ES-I3 (cell line): ENCODE measurements around the gene CEP85L.
"Not testable (repeated sequence)": the region's sequence is repeated elsewhere in the genome, so short reads cannot be mapped to it uniquely, and the experiment has no call there.

Experiments
- H3K36me3 ChIP-seq: 2 replicates; pipeline ENCODE4 v1.6.1; 2013; ENCODE audit warnings: mild to moderate bottlenecking, low read length, control low read depth, moderate library complexity; ENCODE audit not compliant: insufficient read depth
- H3K4me1 ChIP-seq: 2 replicates; pipeline ENCODE4 v1.6.1; 2013; ENCODE audit warnings: mild to moderate bottlenecking, control low read depth, low read length; ENCODE audit not compliant: insufficient read depth
- H3K9ac ChIP-seq: 2 replicates; pipeline ENCODE4 v1.6.1; 2013; ENCODE audit warnings: low read depth, mild to moderate bottlenecking, low read length, moderate library complexity
- H3K9me3 ChIP-seq: 2 replicates; pipeline ENCODE4 v1.6.1; 2013; ENCODE audit warnings: mild to moderate bottlenecking, low read length, moderate library complexity; ENCODE audit not compliant: control insufficient read depth, insufficient read depth

Gene CEP85L

DNA sequence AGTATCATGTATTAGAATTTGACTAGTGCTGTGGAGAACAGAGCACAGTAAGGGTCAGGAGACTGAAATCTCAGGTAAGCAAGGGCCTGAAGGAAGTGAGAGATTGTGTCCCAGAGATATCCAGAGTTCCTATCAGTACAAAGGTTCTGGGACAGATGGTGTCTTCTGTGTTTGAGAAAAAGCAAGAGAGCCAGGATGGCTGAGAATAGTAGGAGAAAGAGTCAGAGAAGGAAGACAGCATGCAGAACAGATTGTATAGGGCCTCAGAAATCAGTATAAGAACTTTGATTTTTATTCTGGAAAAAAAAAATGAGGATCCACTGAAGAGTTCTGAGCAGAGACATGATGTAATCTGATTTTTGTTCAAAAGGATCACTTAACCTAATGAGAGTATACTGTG lies 178.1 kb downstream of the CEP85L start:
- no peaks in the 10 kb centered on the region for H3K4me1 ChIP-seq
- no peak overlapping the region for H3K9ac ChIP-seq
- H3K9me3 ChIP-seq = no peaks in the 10 kb centered on the region
- no peaks in the 10 kb centered on the region for H3K36me3 ChIP-seq

DNA sequence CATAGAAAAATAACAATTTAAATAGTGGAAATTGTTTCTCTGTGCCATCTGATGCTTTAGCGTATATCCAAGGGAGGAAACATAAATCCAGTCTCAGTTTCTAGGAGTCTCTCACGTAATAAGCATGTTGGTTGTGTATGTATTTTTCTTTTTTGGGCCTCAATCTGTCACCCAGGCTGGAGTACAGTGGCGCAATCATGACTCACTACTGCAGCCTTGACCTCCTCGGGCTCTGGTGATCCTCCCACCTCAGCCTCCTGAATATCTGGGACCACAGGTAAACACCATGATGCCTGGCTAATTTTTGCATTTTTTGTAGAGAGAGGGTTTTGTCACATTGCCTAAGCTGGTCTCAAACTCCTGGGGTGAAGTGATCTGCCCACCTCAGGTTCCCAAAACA lies 181.9 kb downstream of the CEP85L start:
- Histone ChIP-seq H3K9me3 (no peaks in the 10 kb centered on the region), H3K36me3 (no peaks in the 10 kb centered on the region), H3K9ac (no peak overlapping the region), H3K4me1 (no peaks in the 10 kb centered on the region)

DNA sequence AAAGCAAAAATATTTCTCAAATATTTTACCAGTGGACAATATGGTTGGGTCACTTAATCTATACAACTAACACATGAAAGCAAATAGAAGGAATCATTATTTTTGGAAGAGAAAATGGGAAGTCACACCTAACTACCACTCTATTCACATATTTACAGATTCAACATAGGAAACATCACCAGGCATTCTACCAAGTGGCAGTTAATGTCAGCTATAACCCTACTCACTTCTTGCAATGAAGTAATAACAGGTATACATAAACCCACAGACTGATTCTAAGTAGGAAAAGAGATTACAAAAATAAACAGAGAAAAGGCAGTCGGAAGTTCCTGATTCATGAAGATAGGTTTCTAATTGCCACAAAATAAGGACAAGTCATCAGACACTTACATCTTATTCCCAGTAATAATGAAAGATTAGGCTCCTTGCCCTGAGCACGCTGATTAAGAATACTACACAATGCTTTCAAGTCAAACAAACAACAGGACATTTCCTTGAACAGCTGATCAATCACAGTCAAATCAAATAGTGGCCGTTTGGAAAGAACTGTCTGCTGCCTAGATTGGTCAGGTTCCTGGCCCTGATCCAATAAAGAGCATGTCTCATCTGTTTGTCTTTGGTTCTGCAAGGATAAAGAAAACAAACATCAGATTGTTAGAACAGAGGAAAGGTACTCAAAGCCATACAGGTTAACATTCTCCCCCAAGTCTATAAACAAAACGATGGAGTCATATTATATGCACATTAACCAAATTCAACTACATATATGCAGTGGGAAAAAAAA lies 182.5 kb downstream of the CEP85L start:
- no peaks in the 10 kb centered on the region for H3K4me1 ChIP-seq
- H3K36me3 ChIP-seq = no peaks in the 10 kb centered on the region
- H3K9me3 ChIP-seq = no peaks in the 10 kb centered on the region
- H3K9ac ChIP-seq = no peak overlapping the region

DNA sequence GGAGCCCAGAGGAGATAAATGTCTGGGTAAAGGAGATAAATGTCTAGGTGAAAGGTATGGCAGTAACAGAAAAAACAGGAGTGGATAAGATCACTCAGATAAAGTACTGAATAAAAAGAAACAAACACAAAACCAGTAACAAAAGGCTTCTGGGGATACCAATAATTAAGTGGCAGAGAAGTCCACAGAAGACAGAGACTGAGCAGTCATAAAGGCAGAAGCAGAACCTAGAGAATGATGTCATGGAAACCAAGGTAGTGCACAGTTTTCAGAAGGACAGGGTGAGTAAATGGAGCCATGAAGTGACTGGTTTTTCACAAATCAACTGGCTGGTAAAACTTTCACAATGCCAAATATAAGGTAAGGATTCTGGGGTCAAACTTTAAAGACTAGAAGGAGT lies 184.2 kb downstream of the CEP85L start:
- no peaks in the 10 kb centered on the region for H3K9me3 ChIP-seq
- H3K4me1 ChIP-seq = no peaks in the 10 kb centered on the region
- H3K9ac ChIP-seq = no peak overlapping the region
- H3K36me3 ChIP-seq = no peaks in the 10 kb centered on the region

DNA sequence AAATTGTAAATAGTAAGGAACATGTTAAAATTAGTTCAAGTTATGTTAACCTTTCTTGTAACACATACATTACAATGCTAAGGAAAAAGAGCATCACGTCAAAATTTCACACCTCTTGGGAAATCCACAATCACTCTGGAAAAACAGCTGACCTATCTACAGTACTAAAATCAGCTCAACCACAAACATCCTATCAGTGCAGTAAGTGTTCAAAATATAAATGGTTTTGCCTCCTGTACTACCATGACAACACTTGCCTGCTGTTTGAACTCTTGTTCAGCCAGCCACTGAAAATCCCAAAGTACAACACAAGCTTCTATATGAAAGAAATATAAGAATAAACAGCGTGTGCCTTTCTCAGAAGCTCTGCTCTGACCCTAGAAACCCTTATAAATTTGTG lies 186.8 kb downstream of the CEP85L start:
- no peaks in the 10 kb centered on the region for H3K36me3 ChIP-seq
- H3K4me1 ChIP-seq = no peaks in the 10 kb centered on the region
- no peaks in the 10 kb centered on the region for H3K9me3 ChIP-seq
- H3K9ac ChIP-seq = no peak overlapping the region

DNA sequence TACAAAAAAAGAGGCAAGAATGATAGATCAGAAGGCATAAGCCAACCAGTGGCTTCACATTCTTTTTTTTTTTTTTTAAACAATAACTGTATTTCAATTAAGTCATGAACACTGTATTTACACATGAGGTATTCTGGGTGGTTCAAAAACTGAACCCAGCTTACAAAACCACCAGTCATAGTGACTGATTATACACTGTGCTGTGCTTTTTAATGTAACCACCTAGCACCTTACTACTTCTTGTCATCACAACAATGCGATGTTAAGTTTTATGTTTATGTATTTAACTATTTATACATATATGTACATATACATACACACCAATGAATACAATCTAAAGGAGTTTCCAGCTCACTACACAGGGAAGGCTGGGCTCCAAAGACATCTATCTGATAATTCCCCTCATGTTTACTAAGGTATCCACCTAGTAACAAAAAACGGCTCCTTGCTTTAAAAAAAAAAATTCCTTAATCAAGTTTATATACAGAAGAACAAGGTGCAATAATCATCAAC lies 190.4 kb downstream of the CEP85L start:
- Histone ChIP-seq H3K36me3 (no peaks in the 10 kb centered on the region), H3K4me1 (no peaks in the 10 kb centered on the region), H3K9ac (no peak overlapping the region), H3K9me3 (no peaks in the 10 kb centered on the region)

DNA sequence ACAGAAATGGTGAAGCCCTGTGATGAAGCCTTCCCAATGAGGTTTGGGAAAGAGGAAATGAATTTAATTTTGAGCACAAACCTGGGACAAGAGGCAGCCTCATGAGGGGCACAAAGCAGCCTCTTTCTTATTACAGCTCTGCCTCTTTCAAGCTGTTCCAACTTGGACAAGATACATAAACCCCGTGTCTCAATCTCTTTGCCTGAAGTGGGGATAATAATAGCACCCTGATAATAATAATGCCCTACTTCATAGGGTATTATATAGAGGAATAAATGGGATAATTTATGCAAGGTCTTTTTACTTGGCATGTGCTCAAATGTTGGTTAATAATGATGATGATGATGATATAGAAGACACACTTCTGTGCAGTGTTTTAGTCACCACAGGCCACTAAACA lies 194.4 kb downstream of the CEP85L start:
- no peaks in the 10 kb centered on the region for H3K4me1 ChIP-seq
- no peaks in the 10 kb centered on the region for H3K36me3 ChIP-seq
- H3K9ac ChIP-seq = no peak overlapping the region
- peaks cover 10% of the 10 kb centered on the region; the same call in 1 of the 2 replicates for H3K9me3 ChIP-seq

DNA sequence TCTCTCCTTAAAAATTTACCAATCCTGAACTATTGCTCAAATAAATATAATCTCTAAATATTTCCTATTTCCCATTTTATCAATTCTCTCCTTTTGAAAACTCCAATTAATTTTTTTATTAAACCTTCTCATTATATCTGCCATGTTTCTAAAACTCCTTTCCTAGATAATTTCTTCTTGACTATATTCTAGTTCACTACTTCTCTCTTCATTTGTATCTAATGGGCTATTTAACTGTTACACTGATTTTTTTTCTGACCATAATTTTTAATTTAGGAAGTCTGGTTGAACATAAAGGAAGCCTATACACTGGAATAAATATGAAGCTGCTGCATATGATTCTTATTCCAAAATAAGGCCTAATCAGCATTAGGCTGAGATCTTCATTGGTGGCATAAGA lies 199.6 kb downstream of the CEP85L start:
- H3K36me3 ChIP-seq = no peaks in the 10 kb centered on the region
- H3K9ac ChIP-seq = no peak overlapping the region
- H3K9me3 ChIP-seq = peaks cover 12% of the 10 kb centered on the region
- H3K4me1 ChIP-seq = no peaks in the 10 kb centered on the region

DNA sequence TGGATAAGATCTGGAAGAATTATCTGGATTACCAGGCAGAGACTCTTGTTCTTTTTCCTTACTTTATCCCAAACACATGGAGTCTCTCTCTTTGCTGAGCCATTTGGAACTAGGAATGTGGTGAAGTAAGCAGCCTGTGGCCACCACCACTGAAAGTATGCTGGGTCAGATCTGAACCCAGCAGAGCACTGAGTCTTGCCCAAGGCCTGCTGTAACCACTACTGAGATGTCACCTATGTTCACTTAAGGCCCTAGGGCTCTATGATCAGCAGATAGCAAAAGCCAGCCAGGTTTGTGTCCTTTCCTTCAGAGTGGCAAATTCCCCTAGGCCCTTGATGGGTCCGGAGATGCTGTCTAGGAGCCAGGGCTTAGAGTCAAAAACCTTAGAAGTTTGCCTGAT lies 206.6 kb downstream of the CEP85L start:
- no peaks in the 10 kb centered on the region for H3K4me1 ChIP-seq
- H3K9ac ChIP-seq = no peak overlapping the region
- H3K36me3 ChIP-seq = no peaks in the 10 kb centered on the region
- peaks cover 4% of the 10 kb centered on the region for H3K9me3 ChIP-seq

DNA sequence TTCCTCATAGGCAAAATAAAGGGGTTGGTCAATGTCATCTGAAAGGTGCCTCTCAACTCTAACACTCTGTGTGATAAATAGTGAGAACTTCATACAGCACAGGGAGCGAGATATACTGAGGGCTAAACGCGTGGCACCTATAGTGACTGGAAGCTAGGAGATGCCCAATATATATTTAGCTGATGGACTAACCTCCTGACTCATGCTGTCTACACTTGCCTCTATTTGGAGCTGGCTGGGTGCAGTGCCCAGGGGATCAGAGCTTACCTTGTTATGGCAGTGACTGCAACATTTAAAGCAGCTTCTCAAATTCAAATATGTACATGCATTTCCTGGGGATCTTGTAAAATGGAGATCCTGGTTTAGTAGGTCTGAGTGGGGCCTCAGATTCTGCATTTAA lies 214.9 kb downstream of the CEP85L start:
- 0 out of 2 replicates have a peak, but pooled peaks cover 4% of the 10 kb centered on the region for H3K9me3 ChIP-seq
- no peak overlapping the region for H3K9ac ChIP-seq
- H3K4me1 ChIP-seq = no peaks in the 10 kb centered on the region
- H3K36me3 ChIP-seq = no peaks in the 10 kb centered on the region

DNA sequence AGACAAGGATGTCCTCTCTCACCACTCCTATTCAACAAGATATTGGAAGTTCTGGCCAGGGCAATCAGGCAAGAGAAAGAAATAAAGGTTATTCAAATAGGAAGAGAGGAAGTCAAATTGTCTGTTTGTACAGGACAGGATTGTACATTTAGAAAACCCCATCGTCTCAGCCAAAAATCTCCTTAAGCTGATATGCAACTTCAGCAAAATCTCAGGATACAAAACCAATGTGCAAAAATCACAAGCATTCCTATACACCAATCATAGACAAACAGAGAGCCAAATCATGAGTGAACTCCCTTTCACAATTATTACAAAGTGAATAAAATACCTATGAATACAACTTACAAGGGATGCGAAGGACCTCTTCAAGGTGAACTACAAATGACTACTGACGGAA lies 217.2 kb downstream of the CEP85L start:
- not testable (repeated sequence) for H3K9ac ChIP-seq, H3K36me3 ChIP-seq, H3K9me3 ChIP-seq, H3K4me1 ChIP-seq

DNA sequence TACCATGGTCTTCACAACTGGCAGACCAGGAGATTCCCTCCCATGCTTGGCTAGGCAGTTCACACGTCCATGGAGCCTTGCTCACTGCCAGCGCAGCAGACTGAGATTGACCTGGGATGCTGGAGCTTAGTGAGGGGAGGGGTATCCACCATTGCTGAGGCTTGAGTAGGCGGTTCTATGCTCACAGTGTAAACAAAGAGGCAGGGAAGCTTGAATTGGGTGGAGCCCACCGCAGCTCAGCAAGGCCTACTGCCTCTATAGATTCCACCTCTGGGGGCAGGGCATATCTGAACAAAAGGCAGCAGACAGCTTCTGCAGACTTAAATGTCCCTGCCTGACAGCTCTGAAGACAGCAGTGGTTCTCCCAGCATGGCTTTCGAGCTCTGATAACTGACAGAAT lies 230.1 kb downstream of the CEP85L start:
- not testable (repeated sequence) for H3K36me3 ChIP-seq, H3K9ac ChIP-seq, H3K4me1 ChIP-seq, H3K9me3 ChIP-seq

DNA sequence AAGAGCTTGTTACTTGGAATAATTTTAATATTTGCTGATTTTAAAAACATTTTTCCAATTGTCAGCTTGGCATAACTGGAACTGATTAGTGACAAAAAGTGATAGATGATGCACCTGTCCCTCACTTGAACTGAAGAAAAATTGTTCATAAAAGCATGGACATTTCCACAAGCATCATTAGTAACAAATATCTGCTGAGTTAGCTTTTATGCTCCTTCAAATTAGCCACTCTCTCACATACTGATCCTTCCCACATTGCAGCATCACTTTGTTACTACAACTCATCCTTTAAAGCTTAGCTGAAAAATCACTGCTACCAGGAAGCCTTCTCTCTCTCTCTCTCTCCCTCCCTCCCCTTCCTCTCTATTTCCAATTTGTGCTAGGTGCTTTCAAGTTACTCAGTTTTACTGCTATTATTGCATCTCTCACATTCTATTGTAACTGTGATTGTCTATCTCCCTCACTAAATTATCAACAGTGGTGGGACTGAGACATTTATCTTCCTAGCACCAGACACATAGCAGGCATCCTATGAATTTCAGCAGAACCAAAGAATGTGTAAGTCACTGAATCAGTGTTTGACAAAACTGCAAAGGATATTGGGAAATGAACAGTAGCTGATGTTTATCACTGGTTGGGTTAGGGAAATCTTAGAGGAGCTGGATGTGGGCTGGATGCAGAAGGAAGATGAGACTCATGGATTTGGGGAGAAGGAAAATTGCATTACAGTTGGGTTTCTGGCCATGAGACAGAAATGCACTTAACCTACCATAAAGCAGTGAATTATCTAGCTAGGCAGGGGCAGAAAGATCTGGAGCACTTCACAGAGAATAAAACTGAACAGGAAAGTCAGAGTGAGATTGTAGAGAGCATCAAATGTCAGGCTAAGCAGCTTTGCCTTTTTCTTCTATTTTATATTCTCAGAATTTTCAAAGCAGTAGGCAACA lies 231.7 kb downstream of the CEP85L start:
- H3K36me3 ChIP-seq = no peaks in the 10 kb centered on the region; the same call in 1 of the 2 replicates
- H3K9me3 ChIP-seq = no peaks in the 10 kb centered on the region
- H3K4me1 ChIP-seq = no peaks in the 10 kb centered on the region
- H3K9ac ChIP-seq = no peak overlapping the region
